Neuron (in vitro differentiated cells): Measurements from ENCODE around the gene CXCL5.
"Not testable (repeated sequence)": the region's sequence is repeated elsewhere in the genome, so short reads cannot be mapped to it uniquely, and the experiment has no call there.

Source experiments
- H2AFZ ChIP-seq: one replicate; pipeline ENCODE4 v1.6.1; 2013; ENCODE audit warnings: low read depth, mild to moderate bottlenecking, inconsistent platforms, low read length, moderate library complexity
- H3K27me3 ChIP-seq: one replicate; pipeline ENCODE4 v1.6.1; 2013; ENCODE audit warnings: low read length; ENCODE audit not compliant: insufficient read depth
- H3K36me3 ChIP-seq: one replicate; pipeline ENCODE4 v1.6.1; 2013; ENCODE audit warnings: low read length; ENCODE audit not compliant: insufficient read depth
- H3K4me1 ChIP-seq: one replicate; pipeline ENCODE4 v1.6.1; 2013; ENCODE audit warnings: low read length; ENCODE audit not compliant: insufficient read depth
- H3K4me3 ChIP-seq: 2 replicates; pipeline ENCODE4 v1.5.1; 2013; ENCODE audit warnings: mild to moderate bottlenecking, low read length, moderate library complexity
- H3K9me3 ChIP-seq: one replicate; pipeline ENCODE4 v1.6.1; 2013; ENCODE audit warnings: low read length

Gene CXCL5

GRCh38 chr4:74006009-74006476 is 7.6 kb upstream of the CXCL5 start:
- Histone ChIP-seq H3K36me3 (no peaks in the 10 kb centered on the region), H3K27me3 (no peaks in the 10 kb centered on the region), H3K4me3 (no peak overlapping the region), H2AFZ (no peak overlapping the region), H3K4me1 (no peaks in the 10 kb centered on the region), H3K9me3 (no peaks in the 10 kb centered on the region)

GRCh38 chr4:74005528-74005927 is 7.1 kb upstream of the CXCL5 start:
- Histone ChIP-seq H3K27me3 (no peaks in the 10 kb centered on the region), H2AFZ (no peak overlapping the region), H3K4me1 (no peaks in the 10 kb centered on the region), H3K36me3 (no peaks in the 10 kb centered on the region), H3K9me3 (no peaks in the 10 kb centered on the region), H3K4me3 (no peak overlapping the region)

GRCh38 chr4:74004668-74005067 is 6.2 kb upstream of the CXCL5 start:
- Histone ChIP-seq H3K9me3 (no peaks in the 10 kb centered on the region), H3K27me3 (no peaks in the 10 kb centered on the region), H3K4me1 (no peaks in the 10 kb centered on the region), H2AFZ (no peak overlapping the region), H3K36me3 (no peaks in the 10 kb centered on the region), H3K4me3 (no peak overlapping the region)

- Histone ChIP-seq H3K4me3 (no peak overlapping the region), H2AFZ (no peak overlapping the region), H3K27me3 (no peaks in the 10 kb centered on the region), H3K4me1 (no peaks in the 10 kb centered on the region), H3K9me3 (no peaks in the 10 kb centered on the region), H3K36me3 (no peaks in the 10 kb centered on the region)
Observed at GRCh38 chr4:74000301-74000700, 1.8 kb upstream of the CXCL5 start.

GRCh38 chr4:73992050-73992449 is 6.4 kb downstream of the CXCL5 start:
- Histone ChIP-seq H3K36me3 (no peaks in the 10 kb centered on the region), H3K9me3 (no peaks in the 10 kb centered on the region), H3K4me3 (no peak overlapping the region), H2AFZ (no peak overlapping the region), H3K27me3 (no peaks in the 10 kb centered on the region), H3K4me1 (no peaks in the 10 kb centered on the region)

GRCh38 chr4:73991742-73992000 is 6.8 kb downstream of the CXCL5 start:
- no peaks in the 10 kb centered on the region for H3K9me3 ChIP-seq
- no peaks in the 10 kb centered on the region for H3K36me3 ChIP-seq
- H3K27me3 ChIP-seq = no peaks in the 10 kb centered on the region
- no peak overlapping the region for H2AFZ ChIP-seq
- no peaks in the 10 kb centered on the region for H3K4me1 ChIP-seq
- no peak overlapping the region for H3K4me3 ChIP-seq

- Histone ChIP-seq H3K36me3 (no peaks in the 10 kb centered on the region), H3K27me3 (no peaks in the 10 kb centered on the region), H3K9me3 (no peaks in the 10 kb centered on the region), H3K4me1 (no peaks in the 10 kb centered on the region), H2AFZ (no peak overlapping the region), H3K4me3 (no peak overlapping the region)
Observed at GRCh38 chr4:73990988-73991741, 7.3 kb downstream of the CXCL5 start.

GRCh38 chr4:73989928-73990327 is 8.5 kb downstream of the CXCL5 start:
- Histone ChIP-seq H3K36me3 (no peaks in the 10 kb centered on the region), H3K27me3 (no peaks in the 10 kb centered on the region), H3K4me3 (no peak overlapping the region), H3K9me3 (no peaks in the 10 kb centered on the region), H3K4me1 (no peaks in the 10 kb centered on the region), H2AFZ (no peak overlapping the region)

- Histone ChIP-seq H2AFZ (no peak overlapping the region), H3K4me1 (no peaks in the 10 kb centered on the region), H3K27me3 (no peaks in the 10 kb centered on the region), H3K4me3 (no peak overlapping the region), H3K9me3 (no peaks in the 10 kb centered on the region), H3K36me3 (no peaks in the 10 kb centered on the region)
Observed at GRCh38 chr4:73989031-73989430, 9.4 kb downstream of the CXCL5 start.

GRCh38 chr4:73988061-73988460 is 10.4 kb downstream of the CXCL5 start, which contains the start of gene PPBP:
PPBP (minus strand) TSS chr4:73988190; CDS start chr4:73988103, 87 bp downstream.
- no peaks in the 10 kb centered on the region for H3K9me3 ChIP-seq
- no peaks in the 10 kb centered on the region for H3K36me3 ChIP-seq

GRCh38 chr4:73985528-73985852 is 13.0 kb downstream of the CXCL5 start:
- no peak overlapping the region for H2AFZ ChIP-seq
- no peaks in the 10 kb centered on the region for H3K9me3 ChIP-seq
- no peak overlapping the region for H3K4me3 ChIP-seq
- no peaks in the 10 kb centered on the region for H3K4me1 ChIP-seq
- no peaks in the 10 kb centered on the region for H3K36me3 ChIP-seq
- H3K27me3 ChIP-seq = no peaks in the 10 kb centered on the region

More at GRCh38 chr4:73988061-73988460, 10.4 kb downstream of the CXCL5 start, which contains the start of gene PPBP:
- no peaks in the 10 kb centered on the region for H3K4me1 ChIP-seq
- H2AFZ ChIP-seq = no peak within 1 kb of the TSS
- H3K27me3 ChIP-seq = no peaks in the 10 kb centered on the region
- no peak within 1 kb of the TSS for H3K4me3 ChIP-seq

- Histone ChIP-seq H3K36me3 (no peaks in the 10 kb centered on the region), H3K27me3 (no peaks in the 10 kb centered on the region), H2AFZ (no peak overlapping the region), H3K4me3 (no peak overlapping the region), H3K4me1 (peaks cover 3% of the 10 kb centered on the region), H3K9me3 (no peaks in the 10 kb centered on the region)
Observed at GRCh38 chr4:73984736-73985527, 13.5 kb downstream of the CXCL5 start.

GRCh38 chr4:73981175-73981574 is 17.3 kb downstream of the CXCL5 start:
- H3K9me3 ChIP-seq, H2AFZ ChIP-seq, H3K4me3 ChIP-seq, H3K27me3 ChIP-seq, H3K36me3 ChIP-seq: not testable (repeated sequence)
- peaks cover 13% of the 10 kb centered on the region for H3K4me1 ChIP-seq
